Measurements from ENCODE around the gene UGT1A4. TPM values are rescaled to one million over a fixed set of nuclear protein-coding genes. Genes with fewer than 3 reads are reported as not detected.

UGT1A4 gene
- total RNA-seq, 3 donors from 2014 or later = 2.4 to 7.0 (median 2.9) TPM

DNA sequence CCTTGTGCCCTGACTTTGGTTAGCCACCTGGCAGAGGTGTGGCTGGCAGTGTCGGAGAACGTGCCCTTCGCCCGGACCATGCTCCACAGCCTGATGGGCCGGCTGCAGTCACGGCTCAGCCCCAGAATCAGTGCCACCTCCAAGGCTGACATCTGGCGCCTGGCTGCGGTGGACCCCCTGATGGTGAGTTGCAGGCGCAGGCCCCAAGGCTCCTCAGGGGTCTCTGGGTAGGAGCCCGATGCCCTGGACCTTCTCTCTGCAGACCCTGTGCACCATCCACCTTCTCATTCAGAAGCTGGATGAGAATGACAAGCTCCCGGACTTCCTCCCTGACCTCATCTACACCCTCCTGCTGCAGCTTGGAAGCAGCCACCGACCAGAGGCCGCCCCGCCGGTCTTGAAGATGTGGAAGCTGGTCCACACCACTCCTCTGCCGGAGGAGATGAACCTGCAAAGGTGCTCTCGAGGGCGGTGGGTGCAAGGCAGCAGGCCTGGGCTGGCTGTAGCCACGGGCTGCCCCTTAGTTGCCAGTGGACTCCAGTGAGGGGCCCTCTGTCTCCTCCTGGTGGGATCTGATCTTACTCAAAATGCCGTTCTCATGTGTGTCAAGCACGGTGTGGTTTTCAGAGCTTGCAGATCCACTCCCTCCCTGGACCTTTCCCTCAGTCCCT is 103.7 kb downstream of the UGT1A4 start:
- Histone ChIP-seq H3K4me3 (no peak overlapping the region), H3K9me3 (no peaks in the 10 kb centered on the region), H3K4me1 (ENCODE audit: low read depth) (no peaks in the 10 kb centered on the region), H3K36me3 (ENCODE audit: low read depth) (no peaks in the 10 kb centered on the region)
- TF ChIP-seq, protein P1, sequence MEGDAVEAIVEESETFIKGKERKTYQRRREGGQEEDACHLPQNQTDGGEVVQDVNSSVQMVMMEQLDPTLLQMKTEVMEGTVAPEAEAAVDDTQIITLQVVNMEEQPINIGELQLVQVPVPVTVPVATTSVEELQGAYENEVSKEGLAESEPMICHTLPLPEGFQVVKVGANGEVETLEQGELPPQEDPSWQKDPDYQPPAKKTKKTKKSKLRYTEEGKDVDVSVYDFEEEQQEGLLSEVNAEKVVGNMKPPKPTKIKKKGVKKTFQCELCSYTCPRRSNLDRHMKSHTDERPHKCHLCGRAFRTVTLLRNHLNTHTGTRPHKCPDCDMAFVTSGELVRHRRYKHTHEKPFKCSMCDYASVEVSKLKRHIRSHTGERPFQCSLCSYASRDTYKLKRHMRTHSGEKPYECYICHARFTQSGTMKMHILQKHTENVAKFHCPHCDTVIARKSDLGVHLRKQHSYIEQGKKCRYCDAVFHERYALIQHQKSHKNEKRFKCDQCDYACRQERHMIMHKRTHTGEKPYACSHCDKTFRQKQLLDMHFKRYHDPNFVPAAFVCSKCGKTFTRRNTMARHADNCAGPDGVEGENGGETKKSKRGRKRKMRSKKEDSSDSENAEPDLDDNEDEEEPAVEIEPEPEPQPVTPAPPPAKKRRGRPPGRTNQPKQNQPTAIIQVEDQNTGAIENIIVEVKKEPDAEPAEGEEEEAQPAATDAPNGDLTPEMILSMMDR (IDR thresholded peaks at IDR 0.05) = no peak
- ATAC-seq = no peak
- no peak for DNase-seq
- intact Hi-C loops (cut with DNase I, micrococcal nuclease) = no loop called here

Other genes with a start within 250 kb of the UGT1A4 start
- 10 to 100 TPM; 30.6 to 32.7 (median 31.2) TPM for gene USP40, start 152.0 kb upstream of the UGT1A4 start, total RNA-seq
- gene UGT1A8, start 101.1 kb upstream of the UGT1A4 start, total RNA-seq = 10 to 100 TPM in 2 of 3 donors, 1 to 10 TPM in 1; 7.4 to 34.2 (median 12.2) TPM
- gene UGT1A10, start 82.3 kb upstream of the UGT1A4 start, total RNA-seq = 100 to 1,000 TPM in 1 of 3 donors, 10 to 100 TPM in 2; 42.0 to 116 (median 43.9) TPM
- gene UGT1A9, start 46.8 kb upstream of the UGT1A4 start, total RNA-seq = 10 to 100 TPM in 1 of 3 donors, 1 to 10 TPM in 2; 3.6 to 11.4 (median 4.0) TPM
- gene UGT1A7, start 36.8 kb upstream of the UGT1A4 start, total RNA-seq = 10 to 100 TPM in 1 of 3 donors, 1 to 10 TPM in 2; 5.4 to 19.5 (median 5.9) TPM
- gene UGT1A6, start 25.8 kb upstream of the UGT1A4 start, total RNA-seq = 10 to 100 TPM in 1 of 3 donors, 1 to 10 TPM in 2; 8.5 to 19.3 (median 8.7) TPM
- 1 to 10 TPM; 2.1 to 6.5 (median 2.4) TPM for gene UGT1A5, start 5.8 kb upstream of the UGT1A4 start, total RNA-seq
- 1 to 10 TPM; 2.6 to 4.7 (median 2.7) TPM for gene UGT1A3, start 10.3 kb downstream of the UGT1A4 start, total RNA-seq
- 1 to 10 TPM; 4.0 to 7.0 (median 4.9) TPM for gene UGT1A1, start 41.5 kb downstream of the UGT1A4 start, total RNA-seq
- gene MROH2A, start 59.6 kb downstream of the UGT1A4 start, total RNA-seq = under 1 TPM in 1 of 3 donors, not detected in 2; 0.20 TPM
- gene HJURP, start 135.8 kb downstream of the UGT1A4 start, total RNA-seq = 1 to 10 TPM; 1.7 to 9.8 (median 3.6) TPM
- not detected for gene TRPM8, start 198.6 kb downstream of the UGT1A4 start, total RNA-seq